CD4-positive, alpha-beta T cell treated with Interleukin-6 for 4 hours (primary cell): ENCODE measurements around the gene TUBB2A.

Source experiments
- DNase-seq: peaks from one replicate; pipeline ENCODE4 v3.0.0-alpha.2; 2020; ENCODE audit warnings: mixed read lengths

TUBB2A gene

GRCh38 chr6:3118353-3119039 is 38.8 kb downstream of the TUBB2A start, which contains the start of gene BPHL:
Gene BPHL (plus strand): TSS chr6:3118711. CDS start chr6:3118741, 30 bp downstream.
- peak; percentile 99 for DNase-seq

- no peak for DNase-seq
Measured at GRCh38 chr6:3117912-3118352, 39.4 kb downstream of the TUBB2A start.

DNA sequence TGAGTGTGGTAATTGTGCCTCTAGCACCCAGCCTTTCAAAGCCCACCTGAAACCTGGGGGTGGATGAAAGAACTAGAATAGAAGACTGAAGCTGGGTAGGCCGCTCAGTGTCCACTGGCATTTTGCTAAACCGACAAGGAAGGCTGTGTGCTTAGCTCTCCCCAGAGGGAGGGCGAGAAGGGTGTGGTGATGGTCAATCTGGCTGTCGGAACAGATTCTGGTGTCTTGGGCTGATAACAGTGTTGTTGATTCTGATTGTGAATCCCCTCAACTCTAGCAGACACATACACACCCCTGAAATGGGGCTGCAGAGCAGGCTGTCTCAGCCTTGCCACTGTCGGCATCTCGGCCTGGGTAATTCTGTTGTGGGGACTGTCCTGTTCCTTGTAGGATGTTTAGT is 43.0 kb downstream of the TUBB2A start:
- no peak for DNase-seq

- DNase-seq: no peak
Measured at GRCh38 chr6:3109761-3110160, 47.6 kb downstream of the TUBB2A start.

DNA sequence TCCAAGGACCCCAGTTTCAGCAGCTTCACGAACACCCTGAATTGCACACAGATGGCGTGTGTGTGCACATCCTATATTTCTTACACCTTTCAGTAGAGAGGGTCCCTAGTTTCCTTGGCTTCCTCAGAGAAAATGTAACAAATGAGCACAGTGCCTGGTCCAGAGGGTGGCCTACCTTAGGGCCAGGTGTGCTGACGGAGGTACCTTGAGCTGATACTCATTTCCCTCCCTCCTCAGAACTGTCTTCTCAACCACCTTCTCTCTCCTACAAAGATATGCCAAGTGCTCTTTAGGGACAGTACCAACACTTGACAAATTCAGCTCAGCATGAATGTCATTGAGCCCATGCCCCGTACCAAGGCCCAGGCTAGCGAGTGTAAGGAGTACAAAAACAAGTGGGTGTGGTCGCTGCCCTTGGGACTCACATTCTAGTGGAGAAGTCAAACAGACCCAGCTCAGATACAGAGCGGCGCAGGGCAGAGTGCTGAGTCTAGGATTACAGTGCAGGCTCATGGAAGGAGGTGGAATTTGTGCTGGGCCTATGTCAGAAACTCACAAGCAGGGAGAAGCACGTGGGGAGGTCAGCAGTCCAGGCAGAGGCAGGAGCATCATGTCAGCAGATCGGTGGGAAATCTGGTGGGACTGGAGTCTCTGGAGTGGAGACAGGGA is 48.5 kb downstream of the TUBB2A start:
- DNase-seq: no peak
